Activated CD4-positive, CD25-positive, alpha-beta regulatory T cell treated with anti-CD3 and anti-CD28 coated beads, Interleukin-2, amount 50 U/mL, for 72 hours (primary cell): Measurements from ENCODE around the gene THOP1.
A peak's percentile ranks its signal among the peaks of the same experiment; 100 is the strongest.

Experiments used
- DNase-seq: peaks from one replicate; pipeline ENCODE4 v3.0.0; 2021

The THOP1 gene

DNA sequence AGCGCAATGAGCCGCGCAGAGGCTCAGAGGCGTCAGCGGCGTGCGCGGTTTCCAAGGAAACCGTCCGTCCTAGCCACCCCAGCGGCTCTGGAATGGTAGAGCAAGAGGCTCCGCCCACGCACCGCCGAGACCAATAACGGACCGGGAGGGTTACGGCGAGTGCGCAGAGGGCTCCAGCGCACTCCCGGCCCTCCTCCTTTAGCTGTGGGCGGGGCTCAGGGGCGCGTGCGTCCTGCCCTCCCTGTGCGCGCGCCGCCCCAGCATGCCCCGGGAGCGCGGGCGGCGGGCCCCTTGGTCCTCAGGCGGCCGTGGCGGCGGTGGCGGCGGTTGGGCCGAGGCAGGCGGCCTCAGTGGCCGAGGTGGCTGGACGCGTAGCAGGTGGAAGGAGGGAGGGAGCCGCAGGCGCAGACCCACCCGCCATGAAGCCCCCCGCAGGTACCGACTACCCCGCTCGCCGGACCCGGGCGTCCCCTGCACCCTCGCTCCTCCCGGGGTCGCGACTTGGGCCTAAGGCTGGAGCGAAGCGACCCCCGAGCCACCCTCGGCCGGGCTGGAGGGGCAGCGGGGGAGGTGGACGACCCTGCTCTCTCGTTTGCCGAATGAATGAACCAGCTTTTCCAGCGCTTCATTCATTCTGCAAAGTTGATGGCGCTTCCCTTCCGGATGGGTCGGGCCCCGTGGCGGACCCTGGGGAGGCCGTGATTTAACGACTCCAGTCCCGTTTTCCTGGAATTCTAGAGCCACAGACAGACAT is at the start of gene THOP1:
THOP1 (plus strand) TSS at position 260 of the 754 bp plus-strand sequence; CDS start at position 420, 160 bp downstream.
- peak; percentile 98 for DNase-seq

DNA sequence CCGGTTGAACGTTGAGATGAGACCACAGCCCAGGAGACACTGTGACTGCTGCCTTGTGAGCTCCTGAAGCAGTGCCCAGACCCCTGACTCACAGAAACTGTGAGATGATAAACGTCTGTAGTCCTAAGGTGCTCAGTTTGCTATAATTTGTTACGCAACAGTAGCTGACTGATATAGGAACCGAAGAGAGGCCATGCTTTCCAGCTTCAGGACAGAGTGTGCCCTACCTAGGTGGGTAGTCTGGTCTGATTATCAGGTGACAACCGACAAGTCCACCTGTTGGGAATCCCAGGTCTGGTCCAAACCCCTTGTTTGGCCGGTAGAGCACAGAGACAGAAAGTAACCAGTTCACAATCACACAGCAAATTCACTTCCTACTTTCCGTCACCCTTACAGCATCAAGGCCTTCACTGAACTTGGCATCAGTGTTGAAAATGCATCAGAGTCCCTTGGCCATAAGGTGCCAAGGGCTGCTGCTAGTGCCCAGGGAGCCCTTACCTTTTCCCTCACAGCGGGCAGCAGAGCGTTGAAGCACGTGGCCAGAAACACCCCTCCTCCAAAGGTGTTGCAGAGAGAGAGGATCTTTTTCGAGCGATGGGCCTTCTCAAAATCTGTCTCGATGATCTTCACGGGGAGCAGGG is 48.6 kb upstream of the THOP1 start:
- no peak for DNase-seq

DNA sequence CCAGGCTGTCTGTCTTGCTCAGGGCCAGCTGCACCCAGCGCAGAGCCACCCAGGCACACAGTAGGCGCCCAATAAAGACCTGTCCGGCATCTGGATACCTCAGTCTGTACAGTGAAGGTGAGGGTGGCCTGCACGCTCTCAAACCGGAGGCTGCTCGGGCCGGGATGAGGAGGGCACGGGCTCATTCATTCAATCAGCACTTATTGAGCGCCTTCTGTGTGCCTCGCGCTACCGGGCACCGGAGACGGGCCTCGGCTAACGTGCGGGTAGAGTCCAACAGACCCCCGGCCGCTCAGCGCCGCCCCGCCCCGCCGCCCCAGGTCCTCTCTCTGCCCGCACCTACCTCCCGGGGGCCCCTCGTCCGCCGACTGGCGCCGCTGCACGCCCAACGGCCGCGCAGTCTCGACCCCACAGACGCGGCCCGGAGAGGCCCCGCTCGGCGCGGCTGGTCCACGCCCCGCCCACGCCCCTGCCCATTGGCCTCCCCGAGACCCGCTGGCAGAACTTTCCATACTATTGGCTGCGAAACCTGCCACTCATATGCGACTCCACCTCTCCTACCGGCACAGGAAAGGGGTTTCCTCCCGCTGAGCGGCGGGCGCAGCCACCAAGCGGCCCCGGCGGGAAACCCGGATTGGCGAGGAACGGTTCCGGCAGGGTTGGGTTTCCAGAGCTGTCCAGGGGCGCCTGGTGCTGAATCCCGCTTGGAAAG is 45.5 kb upstream of the THOP1 start, which contains the start of gene SLC39A3:
SLC39A3 (minus strand) TSS at position 416 of the 712 bp plus-strand sequence. CDS start 2,760 bp downstream, outside the sequence.
- DNase-seq, result peak; percentile 99

DNA sequence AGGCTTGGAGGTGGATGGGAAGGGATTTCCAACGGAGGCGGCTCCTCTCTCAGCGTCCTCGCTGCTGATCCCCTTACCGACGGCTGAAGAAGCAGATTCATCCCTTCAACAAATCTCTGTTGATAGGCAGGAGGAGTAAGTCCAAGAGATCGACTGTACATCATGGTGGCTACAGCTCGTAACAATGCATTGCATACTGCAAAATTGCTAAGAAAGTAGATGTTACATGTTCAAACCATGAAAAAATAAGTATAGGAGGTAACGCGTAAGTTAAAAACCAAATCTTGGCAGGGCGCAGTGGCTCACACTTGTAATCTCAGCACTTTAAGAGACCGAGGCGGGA is 45.0 kb upstream of the THOP1 start:
- no peak for DNase-seq

DNA sequence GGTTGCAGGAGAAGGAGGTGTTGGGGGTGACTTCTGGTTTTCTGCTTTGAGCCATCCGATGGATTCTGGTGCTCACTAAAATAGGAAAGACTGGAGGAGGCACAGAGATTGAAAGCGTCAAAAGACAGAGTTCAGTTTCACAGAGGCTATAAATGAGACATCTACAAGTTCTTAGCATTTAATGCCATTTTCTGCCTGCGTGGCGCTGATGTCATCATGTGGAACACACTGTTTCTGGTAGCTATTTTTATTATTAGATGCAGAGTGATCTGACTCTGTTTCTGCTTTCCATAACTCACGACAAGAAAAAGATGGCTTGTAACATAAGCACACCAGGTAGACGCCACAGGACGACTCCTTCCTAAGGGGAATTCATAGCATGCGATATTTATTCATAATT is 42.2 kb upstream of the THOP1 start:
- no peak for DNase-seq

DNA sequence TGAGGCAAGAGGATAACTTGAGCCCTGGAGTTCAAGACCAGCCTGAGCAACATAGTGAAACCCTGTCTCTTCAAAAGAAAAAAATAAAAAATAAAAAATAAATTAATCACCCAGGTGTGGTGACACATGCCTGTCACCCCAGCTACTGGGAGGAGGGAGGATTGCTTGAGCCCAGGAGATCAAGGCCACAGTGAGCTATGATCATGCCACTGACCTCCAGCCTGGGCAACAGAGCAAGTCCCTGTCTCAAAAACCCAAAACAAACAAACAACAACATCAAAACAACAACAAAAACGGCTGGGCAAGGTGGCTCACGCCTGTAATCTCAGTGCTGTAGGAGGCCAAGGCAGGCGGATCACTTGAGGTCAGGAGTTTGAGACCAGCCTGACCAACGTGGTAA is 41.2 kb upstream of the THOP1 start:
- DNase-seq, result no peak

DNA sequence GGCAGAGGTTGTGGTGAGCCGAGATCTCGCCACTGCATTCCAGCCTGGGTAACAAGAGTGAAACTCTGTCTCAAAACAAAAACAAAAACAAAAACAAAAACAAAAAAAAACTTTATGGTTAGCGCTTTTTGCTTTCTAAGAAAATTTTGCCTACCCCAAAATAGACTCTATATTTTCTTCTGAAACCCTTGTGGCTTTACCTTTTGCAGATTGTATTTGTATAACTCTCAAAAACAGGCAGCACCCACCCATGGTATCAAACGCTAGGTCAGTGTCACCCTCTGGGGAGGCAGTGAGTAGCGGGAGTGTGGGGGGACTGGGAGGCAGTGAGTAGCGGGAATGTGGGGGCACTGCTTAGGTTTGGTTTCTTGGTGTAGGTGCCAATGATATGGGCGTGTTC is 38.0 kb upstream of the THOP1 start:
- no peak for DNase-seq

DNA sequence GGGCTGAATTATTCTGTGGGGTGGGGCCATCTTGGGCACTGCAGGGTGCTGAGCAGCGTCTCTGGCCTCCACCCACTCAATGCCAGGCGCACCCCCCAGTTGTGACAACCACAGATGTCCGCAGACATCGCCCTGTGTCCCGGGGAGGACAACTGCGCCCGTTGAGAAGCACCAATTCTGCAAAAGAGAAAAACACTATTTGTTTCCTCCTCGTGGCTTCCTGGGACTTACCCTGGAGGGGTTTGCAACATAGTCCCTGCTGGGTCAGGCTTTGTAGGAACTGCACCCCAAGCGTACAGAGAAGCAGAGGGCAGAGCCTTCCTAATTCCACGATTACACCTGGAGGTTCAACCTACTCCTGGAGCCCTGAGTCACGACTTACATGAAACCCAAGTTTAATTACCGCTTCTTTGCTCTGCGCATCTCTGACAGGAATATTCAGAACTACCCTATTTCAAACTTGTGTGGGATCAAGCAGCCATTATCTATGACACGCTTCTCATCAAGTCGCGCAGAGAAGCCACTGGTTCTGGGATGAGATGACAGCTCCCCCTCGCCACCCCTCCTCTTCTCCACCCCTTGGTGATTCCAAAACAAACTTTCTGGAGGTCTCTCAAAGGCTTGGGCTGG is 34.4 kb upstream of the THOP1 start:
- DNase-seq, result no peak

DNA sequence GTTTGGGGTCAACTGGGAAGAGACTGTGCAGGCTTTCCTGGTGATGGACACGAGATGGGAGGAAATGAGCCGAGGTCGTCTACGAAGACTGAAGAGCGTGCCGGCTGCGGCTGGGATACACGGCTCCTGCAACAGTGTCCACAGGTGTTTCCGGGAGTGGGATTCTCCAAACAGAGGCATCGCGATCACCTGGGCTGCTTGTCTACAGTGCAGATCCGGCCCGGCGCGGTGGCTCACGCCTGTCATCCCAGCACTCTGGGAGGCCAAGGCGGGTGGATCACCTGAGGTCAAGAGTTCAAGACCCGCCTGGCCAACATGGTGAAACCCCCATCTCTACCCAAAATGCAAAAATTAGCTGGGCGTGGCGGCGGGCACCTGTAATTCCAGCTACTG is 33.9 kb upstream of the THOP1 start:
- DNase-seq, result no peak

DNA sequence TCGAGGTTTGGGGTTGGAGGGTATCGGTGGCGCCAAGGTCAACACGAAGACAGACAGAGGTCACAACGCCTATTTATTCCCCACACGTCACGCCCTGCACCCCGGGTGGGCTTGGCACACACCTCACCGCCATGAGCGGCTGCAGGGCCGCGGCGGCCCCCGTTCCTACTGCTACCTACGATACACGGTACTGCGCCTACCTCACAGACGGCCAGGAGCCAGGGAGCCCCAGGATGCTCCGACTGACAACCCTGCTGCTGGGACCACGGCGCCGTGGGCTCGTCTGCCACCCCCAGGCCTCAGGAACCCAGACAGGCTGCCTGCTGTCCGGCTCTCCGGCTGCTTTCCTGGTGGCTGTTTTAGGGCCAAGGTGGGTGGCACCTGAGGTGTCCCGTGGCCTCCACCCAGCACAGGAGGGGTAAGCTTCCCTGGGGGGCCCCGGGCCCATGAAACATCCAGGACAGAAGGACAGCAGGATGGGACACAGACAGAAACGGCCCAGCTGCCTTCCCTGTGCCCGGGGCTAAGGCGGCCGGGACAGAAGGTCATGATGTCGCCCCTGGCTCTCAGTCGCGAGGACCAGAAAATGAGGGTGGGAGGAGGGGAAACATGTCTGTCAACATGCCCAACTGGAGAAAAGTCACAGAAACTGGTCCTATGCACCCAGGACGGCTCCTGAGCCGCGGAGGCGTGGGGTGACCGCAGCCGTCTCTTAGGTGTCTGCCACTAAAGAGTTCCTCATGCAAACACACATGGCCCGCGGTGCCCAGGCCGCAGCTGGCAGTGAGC is 30.4 kb upstream of the THOP1 start:
- no peak for DNase-seq

DNA sequence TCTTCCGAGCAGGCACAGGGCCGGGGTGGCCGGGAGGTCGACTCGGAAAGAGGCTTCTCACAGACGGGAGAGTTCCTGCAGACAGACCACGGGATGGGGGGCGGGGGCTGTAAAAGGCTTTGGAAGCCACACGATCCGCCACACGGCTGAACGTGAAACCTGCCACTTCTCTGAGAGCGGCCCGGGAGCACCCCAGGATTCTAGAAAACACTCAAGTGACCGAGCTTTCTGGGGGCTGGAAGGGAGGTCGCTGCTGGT is 29.9 kb upstream of the THOP1 start:
- no peak for DNase-seq

DNA sequence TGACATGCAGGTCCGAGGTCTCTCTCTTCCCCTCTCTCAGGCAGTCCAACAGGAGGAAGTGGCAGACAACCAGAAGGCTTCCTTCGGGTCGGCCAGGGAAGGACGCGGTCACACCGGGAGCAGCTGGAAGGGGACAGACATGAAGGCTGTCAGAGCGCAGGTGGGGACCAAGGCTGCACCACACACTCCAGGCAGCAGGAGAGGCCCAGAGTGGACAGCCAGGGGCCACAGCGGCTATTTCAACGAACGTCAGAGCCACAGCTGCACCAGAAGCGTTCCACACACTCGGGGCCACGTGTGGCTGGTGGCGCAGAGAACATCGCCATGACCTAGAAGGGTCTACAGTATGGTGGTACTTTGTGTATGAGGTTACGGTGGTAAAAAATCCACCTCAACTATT is 29.5 kb upstream of the THOP1 start:
- DNase-seq, result no peak

DNA sequence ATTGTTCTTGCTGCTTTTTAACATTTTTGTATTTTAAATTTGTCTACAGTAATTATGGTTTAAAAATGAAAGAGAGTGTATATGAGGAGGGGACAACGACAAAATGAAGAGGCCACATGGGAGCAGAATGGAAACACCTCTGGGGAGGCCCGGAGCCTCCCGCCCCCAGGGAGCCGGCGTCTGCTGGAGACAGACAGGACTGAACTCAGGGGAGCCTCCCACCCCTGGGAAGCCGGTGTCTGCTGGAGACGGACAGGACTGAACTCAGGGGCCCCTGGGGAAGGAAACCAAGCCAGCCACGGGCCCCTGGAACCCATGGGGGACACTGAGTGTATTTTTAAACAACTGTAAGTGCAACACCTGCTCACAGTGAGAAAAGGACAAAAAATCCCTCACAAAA is 28.8 kb upstream of the THOP1 start:
- DNase-seq, result no peak

DNA sequence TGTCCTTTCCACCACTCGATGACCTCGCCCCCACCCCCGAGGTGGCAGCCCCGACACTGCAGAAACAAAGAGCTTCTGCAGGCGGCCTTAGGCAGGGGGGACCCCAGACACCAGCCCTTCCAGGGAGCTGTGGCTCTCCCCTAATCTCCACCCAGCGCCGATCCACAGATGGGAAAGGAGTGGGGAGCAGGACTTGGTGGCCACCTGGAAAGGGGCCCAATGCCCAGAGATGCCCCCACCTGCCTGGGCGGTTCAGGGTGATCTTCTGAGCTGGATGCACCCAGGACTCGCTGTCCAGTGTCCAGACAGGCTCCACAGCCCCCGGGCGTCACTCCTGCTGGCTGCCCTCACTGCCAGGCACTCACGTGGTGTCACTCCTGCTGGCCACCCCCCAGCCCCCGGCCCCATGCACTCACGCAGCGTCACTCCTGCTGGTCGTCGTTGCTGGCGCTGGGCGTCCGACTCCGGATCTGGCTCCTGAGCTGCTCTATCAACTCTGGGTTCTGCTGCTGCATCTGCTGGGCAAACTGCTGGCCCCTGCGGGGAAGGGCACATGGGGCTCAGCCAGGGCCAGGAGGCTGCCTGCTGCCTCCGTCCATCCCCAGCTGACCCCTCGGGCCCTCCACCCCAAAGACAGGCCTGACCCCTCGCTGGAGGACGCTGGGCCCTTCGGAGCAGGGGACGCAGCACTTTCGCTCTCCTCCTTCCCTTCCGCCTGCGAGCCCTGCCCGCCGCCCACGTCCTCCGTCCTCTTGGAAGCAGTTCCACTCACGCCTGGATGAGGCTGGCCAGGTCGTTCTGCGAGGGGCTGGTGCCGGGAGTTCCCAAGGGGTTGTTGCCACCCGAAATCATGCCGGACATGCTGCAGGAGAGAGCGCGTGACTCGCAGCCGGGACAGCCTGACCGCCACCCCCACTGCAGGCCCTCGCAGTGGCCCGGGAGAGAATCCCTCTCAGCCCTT is 28.1 kb upstream of the THOP1 start:
- no peak for DNase-seq

DNA sequence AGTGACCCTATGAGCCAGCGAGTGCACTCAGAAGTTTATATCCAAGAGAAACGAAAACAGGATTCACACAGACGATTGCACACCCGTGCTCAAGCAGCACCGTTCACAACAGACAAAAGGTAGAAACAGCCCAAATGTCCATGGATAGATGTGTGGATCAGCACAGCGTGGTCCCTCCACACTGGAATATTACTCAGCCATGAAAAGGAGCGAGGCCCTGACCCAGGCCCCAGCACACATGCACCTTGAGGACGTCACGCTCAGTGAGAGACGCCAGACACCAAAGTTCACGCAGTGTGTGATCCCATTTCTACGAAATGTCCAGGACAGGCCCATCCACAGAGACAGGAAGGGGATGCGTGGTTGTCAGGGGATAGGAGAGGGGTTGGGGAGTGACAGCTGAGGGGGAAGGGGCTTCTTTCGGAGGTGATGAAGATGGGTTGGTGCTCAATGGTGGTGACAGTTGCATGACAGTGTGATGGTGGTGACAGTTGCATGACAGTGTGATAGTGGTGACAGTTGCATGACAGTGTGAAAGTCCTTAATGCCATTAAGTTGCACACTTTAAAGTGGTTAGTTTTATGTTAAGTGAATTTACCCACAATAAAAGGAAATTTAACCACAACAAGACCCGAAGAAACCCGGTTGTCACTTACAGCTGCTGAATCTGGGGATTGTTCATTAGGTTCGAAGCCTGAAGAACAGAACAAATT is 26.5 kb upstream of the THOP1 start:
- DNase-seq, result no peak

DNA sequence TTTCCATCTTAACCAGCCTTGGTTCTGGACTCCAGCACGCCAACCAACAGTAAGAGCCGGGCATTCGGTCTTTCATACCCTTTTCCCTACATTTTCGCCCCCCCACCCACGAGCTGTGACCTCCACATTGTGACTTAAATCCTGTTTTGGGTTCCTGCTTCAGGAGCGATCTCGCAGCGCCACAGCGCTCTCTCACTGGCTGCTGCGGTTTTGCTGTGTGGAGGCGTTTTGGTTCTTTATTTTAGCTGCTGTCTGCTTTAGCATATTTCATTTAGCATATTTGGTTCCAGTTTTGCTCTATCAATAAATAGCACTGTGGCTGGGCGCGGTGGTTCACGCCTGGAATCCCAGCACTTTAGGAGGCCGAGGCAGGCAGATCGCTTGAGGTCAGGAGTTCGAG is 25.9 kb upstream of the THOP1 start:
- no peak for DNase-seq

DNA sequence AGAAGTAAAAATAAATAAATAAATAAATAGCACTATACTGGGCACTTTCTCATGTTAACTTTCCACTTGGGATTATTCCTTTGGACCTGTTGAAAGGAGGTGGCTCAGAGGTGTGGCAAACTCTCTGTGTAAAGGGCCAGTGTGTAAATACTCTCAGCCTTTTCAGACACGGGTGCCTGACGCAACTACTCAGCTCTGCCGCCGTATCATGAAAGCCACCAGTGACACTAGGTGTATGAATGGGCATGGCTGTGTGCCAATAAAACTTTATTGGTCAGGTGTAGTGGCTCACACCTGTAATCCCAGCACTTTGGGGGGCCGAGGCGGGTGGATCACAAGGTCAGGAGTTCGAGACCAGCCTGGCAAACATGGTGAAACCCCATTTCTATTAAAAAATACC is 25.3 kb upstream of the THOP1 start:
- DNase-seq, result no peak

DNA sequence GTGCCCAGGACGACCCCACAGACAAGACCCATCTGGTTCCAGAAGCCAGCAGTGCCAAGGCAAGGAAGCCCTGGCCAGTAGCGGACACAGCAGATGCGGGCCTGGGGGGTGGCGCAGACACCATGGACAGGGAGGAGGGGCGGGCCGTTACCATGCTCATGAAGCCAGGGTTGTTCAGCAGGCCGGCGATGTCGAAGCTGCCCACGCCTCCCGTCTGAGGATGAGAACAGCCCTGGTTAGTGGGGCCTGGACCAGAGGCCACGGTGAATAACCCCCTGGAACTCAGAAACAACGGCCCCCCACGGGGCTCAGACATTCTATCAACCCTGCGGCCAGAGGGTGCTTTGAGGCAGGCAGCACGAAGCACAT is 24.0 kb upstream of the THOP1 start:
- no peak for DNase-seq

DNA sequence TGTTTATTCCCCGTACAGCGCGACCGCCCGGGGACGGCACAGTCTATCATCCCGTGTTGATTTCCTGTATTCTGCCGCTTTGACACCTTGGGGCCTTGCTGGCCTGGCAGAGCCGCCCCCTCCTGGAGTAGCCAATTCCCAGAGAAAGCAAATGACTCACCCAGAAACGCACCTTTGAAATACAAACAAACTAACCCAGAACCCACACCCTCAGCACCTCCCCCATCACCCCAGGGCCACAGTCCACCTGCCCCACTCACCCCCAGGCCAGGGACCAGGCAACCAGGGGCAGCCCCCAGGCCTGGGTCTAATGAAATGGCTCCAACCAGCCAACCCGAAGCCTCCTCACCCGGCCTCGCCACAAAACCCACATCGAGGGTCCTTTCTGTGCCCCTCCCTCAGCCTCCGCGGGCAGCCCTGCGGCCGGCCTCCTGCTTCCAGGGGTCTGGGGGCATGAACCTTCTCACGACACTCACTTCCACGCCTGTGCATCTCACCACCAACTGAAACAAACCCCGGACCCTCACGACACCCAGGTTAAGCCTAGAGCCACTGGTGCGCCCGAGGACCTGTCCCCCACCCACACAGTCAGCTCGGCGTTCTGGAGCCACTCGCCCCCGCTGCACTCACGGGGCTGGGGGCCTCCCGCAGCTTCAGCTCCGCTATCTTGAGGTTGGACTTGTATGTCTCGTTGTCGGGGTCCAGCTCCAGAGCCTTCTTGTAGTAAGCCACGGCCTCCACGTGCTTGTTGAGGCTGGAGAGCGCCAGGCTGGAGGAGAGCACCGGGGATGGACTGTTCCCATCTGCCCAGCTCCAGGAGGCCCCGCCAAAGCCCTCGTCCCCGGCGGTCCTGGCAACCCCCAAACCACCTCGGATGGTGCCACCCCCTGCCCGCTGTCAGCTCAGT is 23.2 kb upstream of the THOP1 start:
- no peak for DNase-seq
